Fibroblast of lung (primary cell): Measurements from ENCODE around the gene LUC7L2. TPM values are rescaled to one million over a fixed set of nuclear protein-coding genes. Genes with fewer than 3 reads are reported as not detected.

Experiments used
- DNase-seq, 2 donors: peaks; one replicate each; pipeline versions ENCODE4 v3.0.0 to v3.0.0-alpha.2; 2010; ENCODE audit warnings: low read depth in 2 of 2
- H2AFZ ChIP-seq: 2 replicates; pipeline ENCODE4 v1.5.1; 2012; ENCODE audit warnings: low read length, control low read depth, inconsistent platforms
- H3K27ac ChIP-seq: 2 replicates; pipeline ENCODE4 v1.5.1; 2011; ENCODE audit warnings: low read length, control low read depth; ENCODE audit not compliant: insufficient read depth
- H3K27me3 ChIP-seq: 2 replicates; pipeline ENCODE4 v1.5.1; 2011; ENCODE audit warnings: mild to moderate bottlenecking, low read length; ENCODE audit not compliant: control insufficient read depth, insufficient read depth
- H3K36me3 ChIP-seq: 2 replicates; pipeline ENCODE4 v1.5.1; 2011; ENCODE audit warnings: low read length; ENCODE audit not compliant: control insufficient read depth, insufficient read depth
- H3K4me1 ChIP-seq: 2 replicates; pipeline ENCODE4 v1.5.1; 2011; ENCODE audit warnings: low read length; ENCODE audit not compliant: control insufficient read depth, insufficient read depth; ENCODE audit errors: extremely low read depth
- H3K4me2 ChIP-seq: 2 replicates; pipeline ENCODE4 v1.5.1; 2011; ENCODE audit warnings: low read length, control low read depth; ENCODE audit not compliant: insufficient read depth; ENCODE audit errors: extremely low read depth
- H3K4me3 ChIP-seq, 4 experiments: fragments of 200-600 bp in 1 of 4; sonication (generic) in 1 of 4; replicated peaks in 1 of 4; 2 replicates each; pipeline ENCODE4 v1.5.1; 2011 to 2016; ENCODE audit warnings: low read length in 4 of 4, low read depth in 3 of 4, mild to moderate bottlenecking in 3 of 4, control low read depth in 2 of 4, inconsistent platforms in 1 of 4, mixed read lengths in 1 of 4; ENCODE audit not compliant: insufficient read depth in 1 of 4; ENCODE audit errors: control extremely low read depth in 1 of 4
- H3K79me2 ChIP-seq: 2 replicates; pipeline ENCODE4 v1.5.1; 2012; ENCODE audit warnings: mild to moderate bottlenecking, low read length, inconsistent platforms; ENCODE audit not compliant: control insufficient read depth, insufficient read depth
- H3K9ac ChIP-seq: 2 replicates; pipeline ENCODE4 v1.5.1; 2011; ENCODE audit warnings: mild to moderate bottlenecking, low read length, control low read depth; ENCODE audit not compliant: insufficient read depth
- H3K9me3 ChIP-seq: 2 replicates; pipeline ENCODE4 v1.5.1; 2012; ENCODE audit warnings: low read depth, low read length; ENCODE audit not compliant: control insufficient read depth, insufficient read depth
- H4K20me1 ChIP-seq: 2 replicates; pipeline ENCODE4 v1.5.1; 2011; ENCODE audit warnings: low read length; ENCODE audit not compliant: control insufficient read depth, insufficient read depth; ENCODE audit errors: extremely low read depth
- EZH2 ChIP-seq: IDR thresholded peaks from 2 replicates; pipeline ENCODE4 v1.5.1; 2012; ENCODE audit warnings: low read length, control low read depth, mild to moderate bottlenecking; ENCODE audit errors: missing control alignments
- polyA plus RNA-seq, 2 donors: library from polyadenylated mRNA; depleted of rRNA in 1 of 2; stranded (reverse) in 1 of 2; unstranded in 1 of 2; fragments of >200 nt; gene quantifications; 2 replicates each; pipeline ENCODE4 v1.2.1, GENCODE V29; 2011 to 2012; ENCODE audit warnings: missing spikeins in 1 of 2
- total RNA-seq: library from RNA; depleted of rRNA; stranded (reverse); fragments of >200 nt; gene quantifications from 2 replicates; pipeline ENCODE4 v1.2.1, GENCODE V29; 2014
- TF ChIP-seq, protein P1 (sequence below), 2 donors: IDR thresholded peaks in 1 of 2; conservative IDR thresholded peaks in 1 of 2; 1 replicate in 1 of 2; 2 replicates in 1 of 2; pipeline ENCODE4 v1.5.1; 2011 to 2012; ENCODE audit warnings: low read length in 2 of 2, control low read depth in 1 of 2, inconsistent platforms in 1 of 2, low read depth in 1 of 2, mild to moderate bottlenecking in 1 of 2

The LUC7L2 gene
- total and polyA plus RNA-seq, 2 donors (not counting 1 experiment from before 2014, with no cell fraction given): 38.5 to 48.7 TPM

DNA sequence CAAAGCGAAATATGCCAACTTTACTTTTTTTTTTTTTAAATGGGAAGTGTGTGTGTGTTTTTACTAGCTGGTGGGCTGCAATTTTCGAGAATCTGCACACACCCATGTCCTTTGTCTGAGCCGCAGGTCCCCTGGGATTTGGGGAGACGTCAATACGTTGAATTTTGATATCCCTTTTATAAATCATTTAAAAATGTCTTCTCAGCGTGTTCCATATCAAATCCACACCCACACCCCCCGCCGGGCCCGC, 19.0 kb upstream of the LUC7L2 start:
- TF ChIP-seq, protein P1, sequence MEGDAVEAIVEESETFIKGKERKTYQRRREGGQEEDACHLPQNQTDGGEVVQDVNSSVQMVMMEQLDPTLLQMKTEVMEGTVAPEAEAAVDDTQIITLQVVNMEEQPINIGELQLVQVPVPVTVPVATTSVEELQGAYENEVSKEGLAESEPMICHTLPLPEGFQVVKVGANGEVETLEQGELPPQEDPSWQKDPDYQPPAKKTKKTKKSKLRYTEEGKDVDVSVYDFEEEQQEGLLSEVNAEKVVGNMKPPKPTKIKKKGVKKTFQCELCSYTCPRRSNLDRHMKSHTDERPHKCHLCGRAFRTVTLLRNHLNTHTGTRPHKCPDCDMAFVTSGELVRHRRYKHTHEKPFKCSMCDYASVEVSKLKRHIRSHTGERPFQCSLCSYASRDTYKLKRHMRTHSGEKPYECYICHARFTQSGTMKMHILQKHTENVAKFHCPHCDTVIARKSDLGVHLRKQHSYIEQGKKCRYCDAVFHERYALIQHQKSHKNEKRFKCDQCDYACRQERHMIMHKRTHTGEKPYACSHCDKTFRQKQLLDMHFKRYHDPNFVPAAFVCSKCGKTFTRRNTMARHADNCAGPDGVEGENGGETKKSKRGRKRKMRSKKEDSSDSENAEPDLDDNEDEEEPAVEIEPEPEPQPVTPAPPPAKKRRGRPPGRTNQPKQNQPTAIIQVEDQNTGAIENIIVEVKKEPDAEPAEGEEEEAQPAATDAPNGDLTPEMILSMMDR (conservative IDR thresholded peaks at IDR 0.05 in 1 of 2, IDR thresholded peaks at IDR 0.05 in 1 of 2; ENCODE audit: low read depth in 1 of 2, low read length in 2 of 2): no peak
- no peak for TF ChIP-seq EZH2
- peaks cover 4% of the 10 kb centered on the region for H3K4me1 ChIP-seq
- DNase-seq: no peak
- H2AFZ ChIP-seq: peak overlapping the region; percentile 86
- peak overlapping the region; percentile 94 for H3K4me2 ChIP-seq
- peak overlapping the region; percentile 97 for H3K9ac ChIP-seq
- H4K20me1 ChIP-seq: no peaks in the 10 kb centered on the region
- H3K27me3 ChIP-seq: no peaks in the 10 kb centered on the region
- H3K79me2 ChIP-seq: peaks cover 6% of the 10 kb centered on the region
- peak overlapping the region; percentile 97 for H3K27ac ChIP-seq
- no peaks in the 10 kb centered on the region for H3K36me3 ChIP-seq
- peak overlapping the region; percentile 75 to 96 (median 87) for H3K4me3 ChIP-seq
- H3K9me3 ChIP-seq: no peaks in the 10 kb centered on the region

DNA sequence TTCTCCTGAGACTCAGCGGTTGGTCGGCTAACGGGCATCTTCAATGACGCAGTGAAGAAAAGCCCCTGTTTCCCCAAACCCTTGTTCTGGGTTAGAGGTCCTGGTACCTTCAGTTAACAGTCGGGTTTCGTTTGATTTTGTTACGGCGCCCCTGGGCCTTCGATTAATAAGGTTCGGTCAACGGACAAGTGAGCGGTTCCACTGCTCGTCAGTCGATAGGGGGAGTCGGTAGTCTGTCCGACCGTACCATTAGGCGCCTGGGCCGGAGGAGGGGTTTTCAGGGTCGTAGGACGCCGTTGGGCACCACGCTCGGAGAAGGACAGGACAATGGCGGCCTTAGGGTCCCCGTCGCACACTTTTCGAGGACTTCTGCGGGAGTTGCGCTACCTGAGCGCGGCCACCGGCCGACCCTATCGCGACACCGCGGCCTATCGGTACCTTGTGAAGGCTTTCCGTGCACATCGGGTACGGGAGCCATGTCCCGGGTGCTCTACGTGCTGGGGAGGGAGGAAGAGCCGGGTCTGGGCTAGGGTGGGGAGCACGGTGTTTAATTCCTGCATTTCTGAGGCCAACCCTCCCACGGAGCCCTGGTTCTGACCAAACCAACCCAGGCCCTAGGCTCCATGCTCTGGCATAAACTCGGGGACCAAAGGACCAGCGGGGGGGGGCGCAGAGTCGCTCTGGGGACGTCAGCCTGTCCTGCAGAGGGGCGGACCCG, 18.5 kb upstream of the LUC7L2 start, which contains the start of gene FMC1:
Gene FMC1, plus strand, starts transcription at position 280 of the 718 bp plus-strand sequence. Its CDS starts 48 bp downstream, at position 328.
- TF ChIP-seq EZH2: no peak
- TF ChIP-seq, protein P1 (conservative IDR thresholded peaks at IDR 0.05 in 1 of 2, IDR thresholded peaks at IDR 0.05 in 1 of 2; ENCODE audit: low read depth in 1 of 2, low read length in 2 of 2): peak; percentile 26 to 35
- Histone ChIP-seq H3K4me2 (peak within 1 kb of the TSS; percentile 94), H3K27me3 (no peaks in the 10 kb centered on the region), H4K20me1 (no peaks in the 10 kb centered on the region), H3K9ac (peak within 1 kb of the TSS; percentile 97), H3K36me3 (no peaks in the 10 kb centered on the region), H3K9me3 (no peaks in the 10 kb centered on the region), H3K4me3 (peak within 1 kb of the TSS; percentile 75 to 96 (median 87)), H2AFZ (peak within 1 kb of the TSS; percentile 86), H3K27ac (peak within 1 kb of the TSS; percentile 97), H3K79me2 (peaks cover 6% of the 10 kb centered on the region), H3K4me1 (peaks cover 4% of the 10 kb centered on the region)
- peak; percentile 93 to 96 for DNase-seq

DNA sequence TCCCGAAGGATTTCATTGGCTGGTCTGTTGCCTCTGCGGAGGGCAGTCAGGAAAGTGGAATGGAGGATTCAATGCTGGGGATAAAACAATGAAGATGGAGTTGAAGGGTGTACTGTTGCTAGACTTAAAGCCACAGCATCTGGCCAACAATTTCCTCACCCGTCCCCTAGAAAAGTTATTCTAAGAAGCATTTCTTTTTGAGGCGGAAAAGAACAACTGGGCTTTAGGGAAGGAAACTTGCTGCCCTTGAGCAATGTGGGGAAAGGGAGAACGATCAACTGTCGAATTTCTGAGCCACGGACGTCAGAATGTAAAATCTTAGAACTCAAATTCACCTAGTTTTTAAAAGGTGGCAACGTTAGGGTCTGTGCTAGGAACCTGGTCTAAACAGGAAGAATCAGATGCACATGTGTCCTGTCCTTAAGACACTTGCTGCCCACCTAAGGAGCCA, 17.9 kb upstream of the LUC7L2 start:
- Histone ChIP-seq H3K27me3 (no peaks in the 10 kb centered on the region), H4K20me1 (no peaks in the 10 kb centered on the region), H3K27ac (peak overlapping the region; percentile 97), H2AFZ (peak overlapping the region; percentile 76), H3K9me3 (no peaks in the 10 kb centered on the region), H3K79me2 (peaks cover 6% of the 10 kb centered on the region), H3K36me3 (no peaks in the 10 kb centered on the region), H3K4me3 (peak overlapping the region; percentile 75 to 96 (median 87)), H3K4me2 (peak overlapping the region; percentile 94), H3K9ac (peak overlapping the region; percentile 97), H3K4me1 (peaks cover 4% of the 10 kb centered on the region)
- no peak for DNase-seq
- TF ChIP-seq, protein P1 (conservative IDR thresholded peaks at IDR 0.05 in 1 of 2, IDR thresholded peaks at IDR 0.05 in 1 of 2; ENCODE audit: low read depth in 1 of 2, low read length in 2 of 2): no peak
- no peak for TF ChIP-seq EZH2
